Peyer's patch (tissue), 4 donors: Measurements from ENCODE around the gene CSNK1A1L.

Experiments used
- CTCF ChIP-seq, 6 experiments: fragments of 450-650 bp in 4 of 6; fragments of 200-600 bp in 2 of 6; sonication (generic) in 1 of 6; IDR thresholded peaks; one replicate each; pipeline ENCODE4 v1.5.1; 2017 to 2019; ENCODE audit warnings: antibody characterized with exemption in 6 of 6, mild to moderate bottlenecking in 3 of 6, moderate library complexity in 1 of 6
- POLR2A ChIP-seq, 2 donors: fragments of 450-650 bp; IDR thresholded peaks; one replicate each; pipeline ENCODE4 v1.5.1; 2017; ENCODE audit warnings: antibody characterized with exemption in 2 of 2, mild to moderate bottlenecking in 2 of 2, moderate library complexity in 2 of 2

GRCh38 chr13:37085606-37086005, 19.9 kb downstream of the CSNK1A1L start:
- TF ChIP-seq CTCF (IDR thresholded peaks at IDR 0.05) (no peak), POLR2A (IDR thresholded peaks at IDR 0.05) (no peak)
